CD4-positive, alpha-beta T cell treated with Interleukin-6 at 100 ng/mL for 8 hours (primary cell): ENCODE measurements around the gene RAMACL.
"Not testable (repeated sequence)": the region's sequence is repeated elsewhere in the genome, so short reads cannot be mapped to it uniquely, and the experiment has no call there.

Source experiments
- DNase-seq: peaks from one replicate; pipeline ENCODE4 v3.0.0-alpha.2; 2020; ENCODE audit warnings: mixed read lengths, low spot score

RAMACL gene

DNA sequence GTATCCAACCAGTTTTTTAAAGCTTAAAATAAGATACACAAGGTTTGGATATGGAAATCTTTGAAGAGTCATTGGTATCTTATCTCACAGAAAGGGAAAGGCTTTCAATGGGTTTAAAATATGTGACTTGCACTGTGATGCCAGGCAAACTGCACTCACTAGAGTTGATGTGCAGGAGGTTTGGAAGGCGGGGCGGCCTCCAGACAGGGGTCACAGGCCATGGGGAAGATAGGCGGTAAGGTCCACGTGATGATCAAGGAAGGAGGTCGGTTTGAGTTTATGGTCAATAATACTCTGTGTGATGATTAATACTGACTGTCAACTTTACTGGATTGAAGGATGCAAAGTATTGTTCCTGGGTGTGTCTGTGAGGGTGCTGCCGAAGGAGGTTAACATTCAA lies 9.5 kb upstream of the RAMACL start:
- no peak for DNase-seq

DNA sequence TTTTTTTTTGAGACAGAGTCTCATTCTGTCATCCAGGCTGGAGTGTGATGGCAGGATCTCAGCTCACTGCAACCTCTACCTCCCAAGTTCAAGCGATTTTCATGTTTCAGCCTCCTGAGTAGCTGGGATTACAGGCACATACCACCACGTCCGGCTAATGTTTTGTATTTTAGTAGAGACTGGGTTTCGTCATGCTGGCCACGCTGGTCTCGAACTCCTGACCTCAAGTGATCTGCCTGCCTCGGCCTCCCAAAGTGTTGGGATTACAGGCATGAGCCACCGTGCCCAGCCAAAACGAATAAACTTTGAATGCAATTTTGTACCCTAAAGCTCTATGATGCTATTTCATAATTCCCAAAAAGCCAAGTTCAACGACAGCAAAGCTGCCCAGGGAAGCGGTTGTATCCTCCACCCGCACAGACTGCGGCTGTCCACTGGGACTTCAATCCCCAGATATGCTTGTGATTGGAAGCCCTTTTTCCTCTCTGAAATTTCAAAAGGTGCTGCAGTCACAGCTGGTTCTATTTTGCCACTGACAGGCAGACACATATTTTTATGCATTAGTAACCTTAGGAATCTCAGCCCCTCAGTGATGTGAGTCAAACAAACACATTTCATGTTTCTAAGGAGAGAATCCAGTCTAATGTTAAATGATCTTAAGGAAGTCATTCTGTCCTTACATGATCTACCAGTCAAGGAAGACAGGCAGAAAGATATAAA lies 8.7 kb upstream of the RAMACL start:
- DNase-seq = no peak

DNA sequence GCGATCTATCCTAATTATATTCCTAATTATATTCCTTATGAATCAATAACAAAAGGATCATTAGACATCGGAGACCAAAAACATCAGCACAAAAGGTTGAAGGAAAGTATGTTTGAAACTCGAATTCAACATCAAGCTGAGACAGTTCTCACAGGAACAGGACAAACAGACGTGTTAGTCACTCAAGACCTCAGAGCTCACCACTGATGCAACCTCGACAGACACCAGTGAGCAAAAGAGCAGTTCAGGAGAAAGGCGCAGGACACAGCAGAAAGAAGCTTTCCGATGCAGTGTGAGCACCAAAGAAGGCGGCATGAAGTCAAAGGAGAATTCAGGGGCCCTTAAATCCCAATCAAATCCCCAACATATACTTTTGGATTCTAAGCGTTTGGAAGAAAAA lies 6.3 kb upstream of the RAMACL start:
- DNase-seq = no peak

DNA sequence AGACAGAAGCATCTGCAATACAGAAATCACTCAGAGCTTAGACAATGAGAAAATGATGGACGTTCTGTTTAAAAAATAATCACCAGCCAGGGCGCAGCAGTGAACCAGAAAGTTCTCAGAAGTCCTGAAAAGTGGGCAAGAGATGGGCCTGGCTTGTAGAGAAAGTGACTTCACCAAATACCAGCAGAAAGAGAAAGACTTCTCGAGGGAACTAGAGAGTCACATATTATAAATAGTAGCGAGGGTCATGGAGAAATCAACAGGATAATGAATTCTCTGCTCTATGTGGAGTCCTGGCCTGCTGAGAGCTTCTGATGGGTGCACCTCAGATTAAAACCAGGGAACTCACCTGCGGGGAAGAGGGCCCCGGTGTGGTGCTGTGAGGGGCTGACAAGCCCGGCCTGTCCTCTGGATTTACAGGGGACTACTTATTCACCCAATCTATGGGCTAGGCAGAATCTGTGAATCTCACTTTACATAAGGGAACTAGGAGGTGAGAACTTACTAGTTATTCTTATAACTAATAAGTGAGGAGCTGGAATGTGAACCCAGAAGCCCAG lies 5.6 kb upstream of the RAMACL start:
- DNase-seq = no peak

DNA sequence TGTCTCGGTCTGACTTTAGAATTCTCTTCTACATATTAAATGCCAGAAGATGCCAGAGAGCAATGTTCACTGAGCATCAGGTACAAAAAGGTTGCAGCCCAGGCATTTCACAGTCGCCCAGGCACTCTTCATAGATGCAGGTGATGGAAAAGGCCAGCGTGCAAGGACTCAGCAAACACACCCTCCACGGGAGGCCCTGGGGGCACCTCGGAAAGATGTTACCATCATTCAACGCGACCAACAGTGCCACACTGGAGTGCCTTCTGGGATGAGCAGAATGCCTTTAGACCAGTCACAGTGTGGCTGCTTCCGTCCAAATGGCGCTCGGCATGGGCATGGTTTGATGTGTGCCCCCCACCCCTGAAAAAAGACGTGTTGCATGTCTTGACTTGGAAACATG lies 4.5 kb upstream of the RAMACL start:
- DNase-seq = no peak

DNA sequence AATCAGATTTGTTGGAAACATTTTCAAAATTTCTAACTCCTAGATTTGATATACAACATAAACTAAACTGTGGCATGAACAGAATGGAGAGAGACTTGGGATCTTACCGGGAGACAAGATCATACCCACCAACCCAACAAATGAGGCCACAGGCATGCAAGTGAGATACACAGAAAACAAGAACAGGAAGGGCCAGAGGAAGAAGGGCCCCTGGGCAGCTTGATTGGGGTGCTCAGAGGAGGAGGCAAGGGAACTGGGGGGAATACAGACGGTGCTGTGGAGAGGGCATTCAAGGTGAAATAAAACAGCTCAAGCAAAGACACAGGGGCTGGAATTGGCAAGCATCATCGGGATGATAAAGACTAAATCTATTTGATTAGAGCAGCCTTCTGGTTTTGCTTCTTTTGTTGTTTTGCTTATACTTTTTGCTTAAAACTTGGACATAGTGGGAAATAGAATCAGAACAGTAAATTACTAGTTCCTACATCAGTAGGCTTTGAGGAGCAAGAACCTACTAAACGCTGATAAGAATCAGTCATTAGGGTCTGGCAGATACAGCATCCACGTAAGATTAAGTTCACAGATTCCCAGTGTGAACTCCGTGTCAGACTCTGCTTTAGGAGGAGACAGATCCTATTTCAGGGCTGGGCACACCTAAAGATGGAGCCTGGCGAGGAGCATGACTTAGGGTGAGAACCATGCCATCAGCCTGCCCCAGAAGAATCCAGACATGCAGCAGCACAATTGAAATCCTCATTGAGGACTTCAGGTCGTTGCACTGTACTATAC lies 3.5 kb upstream of the RAMACL start:
- DNase-seq = no peak

DNA sequence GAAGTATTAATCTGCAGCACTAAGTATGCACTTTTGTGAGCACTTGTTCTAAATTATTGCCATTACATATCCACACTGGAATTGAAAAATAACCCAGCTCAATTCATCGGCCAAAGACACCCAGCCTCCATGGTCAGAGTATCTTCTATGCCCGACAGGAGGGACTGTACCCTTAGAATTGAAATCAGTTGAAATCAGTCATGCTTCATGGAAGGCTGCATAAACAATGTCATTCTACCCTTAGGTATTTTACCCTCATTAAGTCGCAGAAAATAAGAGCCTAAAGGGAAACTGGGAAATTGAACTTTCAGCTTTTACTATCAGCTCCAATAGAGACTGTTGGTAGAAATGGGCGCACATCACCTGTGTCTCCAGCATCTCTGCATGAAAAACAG lies 2.9 kb upstream of the RAMACL start:
- DNase-seq = no peak

DNA sequence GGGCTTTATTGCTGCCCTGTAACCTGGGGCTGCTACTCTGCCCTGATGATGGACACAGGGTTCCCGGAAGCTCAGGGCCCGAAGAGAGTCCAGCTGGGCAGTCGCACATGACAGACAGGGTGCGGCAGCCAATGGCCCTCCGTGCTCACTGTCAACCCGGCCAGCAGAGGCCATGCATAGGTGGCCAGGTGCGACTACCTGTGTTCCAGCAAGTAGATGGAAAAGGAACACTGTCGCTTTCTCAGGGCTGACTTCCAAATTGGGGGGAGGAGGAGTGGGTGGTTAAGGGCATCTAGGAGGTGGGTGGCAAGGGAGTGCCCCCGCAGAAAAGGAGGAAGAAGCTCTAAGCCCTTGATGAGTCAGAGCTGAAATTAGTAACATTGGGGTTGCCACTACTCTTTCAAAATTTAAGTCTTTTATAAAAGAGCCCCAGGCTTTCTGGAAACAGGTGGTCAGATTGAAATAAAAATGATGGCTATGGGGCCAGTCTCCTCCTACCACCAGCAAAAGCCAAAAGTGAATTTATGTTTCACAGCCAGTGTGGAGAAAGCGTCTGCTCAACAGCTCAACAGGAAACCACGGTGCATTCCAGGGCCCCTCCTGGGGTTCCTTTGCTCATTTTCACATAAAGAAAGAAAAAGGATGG lies 2.3 kb upstream of the RAMACL start:
- DNase-seq = no peak

DNA sequence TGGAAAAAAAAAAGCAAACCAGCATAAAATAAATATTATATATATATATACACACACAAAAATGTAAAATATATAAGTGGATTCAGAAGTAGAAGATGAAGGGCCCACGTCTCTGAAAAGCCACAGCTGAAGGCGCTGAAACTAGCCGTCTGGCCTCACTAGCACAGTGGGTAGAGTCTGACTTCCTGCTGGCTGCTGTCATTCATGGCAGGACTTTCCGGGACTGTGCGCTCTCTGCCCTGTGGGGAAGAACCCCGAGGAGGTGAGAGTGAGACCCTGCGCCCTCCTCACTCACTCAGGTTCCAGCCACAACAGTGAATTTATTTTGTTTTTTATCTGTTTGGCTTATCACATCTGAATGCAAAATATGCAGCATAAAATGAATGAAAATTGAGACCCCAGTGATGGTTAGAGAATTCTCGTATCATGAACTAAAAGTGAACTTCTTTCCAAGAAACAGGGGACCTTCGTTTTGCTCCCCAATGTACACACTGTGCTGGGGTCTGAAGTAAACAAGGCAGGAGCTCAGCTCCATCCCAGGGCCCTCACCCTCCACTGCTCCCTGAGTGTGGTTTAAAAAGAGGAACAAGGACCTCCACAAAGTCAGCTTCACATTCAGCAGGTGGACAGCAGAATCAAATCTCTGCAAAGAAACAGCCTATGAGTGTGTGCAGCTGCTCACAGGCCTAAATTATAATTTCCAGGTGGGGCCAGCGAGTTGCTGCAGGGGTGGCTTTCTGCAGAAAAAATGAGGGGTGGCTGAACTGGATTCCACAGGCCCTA lies 1.3 kb upstream of the RAMACL start:
- no peak for DNase-seq

DNA sequence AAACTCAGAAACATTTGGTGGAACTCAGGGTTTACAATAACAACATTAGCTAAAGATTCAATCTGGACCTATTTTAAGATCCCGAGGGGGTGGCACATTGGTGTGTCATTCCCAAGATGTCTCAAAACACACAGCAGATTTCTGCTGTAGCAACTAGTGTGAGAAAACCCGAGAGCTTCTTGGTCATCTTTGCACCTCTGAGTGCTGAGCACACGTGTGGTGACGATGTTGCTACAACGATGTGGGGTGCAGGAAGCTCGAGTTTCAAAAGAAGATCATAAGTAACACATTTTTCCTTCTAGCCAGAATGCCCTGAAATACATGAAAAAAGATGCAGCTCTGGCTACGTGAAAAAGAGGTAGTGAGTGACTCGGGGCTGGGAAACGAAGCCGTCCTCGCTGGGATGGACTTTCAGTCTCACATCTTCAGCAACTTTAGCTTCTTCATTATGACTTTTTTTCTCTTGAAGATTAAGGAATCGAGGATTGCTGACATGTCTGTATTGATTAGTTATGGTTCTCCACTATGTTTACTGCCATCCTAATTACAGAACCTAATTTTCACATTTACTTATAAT lies 1.5 kb downstream of the RAMACL start:
- DNase-seq = no peak

DNA sequence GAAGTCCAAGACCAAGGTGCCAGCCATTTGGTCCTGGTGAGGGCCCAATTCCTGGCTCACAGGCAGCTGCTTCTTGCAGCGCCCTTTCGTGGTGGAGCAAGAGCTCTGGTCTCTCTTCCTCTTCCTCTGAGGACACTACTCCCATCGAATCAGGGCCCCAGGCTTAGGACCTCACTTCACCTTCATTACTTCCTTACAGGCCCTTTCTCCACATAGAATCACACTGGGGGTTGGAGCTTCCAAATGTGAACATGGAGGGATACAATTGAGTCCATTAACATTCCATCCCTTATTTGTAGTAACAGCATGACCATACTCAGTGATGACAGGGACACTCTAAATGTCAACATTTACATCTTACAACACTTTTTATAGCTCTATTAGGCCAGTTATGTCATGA lies 2.3 kb downstream of the RAMACL start:
- no peak for DNase-seq

DNA sequence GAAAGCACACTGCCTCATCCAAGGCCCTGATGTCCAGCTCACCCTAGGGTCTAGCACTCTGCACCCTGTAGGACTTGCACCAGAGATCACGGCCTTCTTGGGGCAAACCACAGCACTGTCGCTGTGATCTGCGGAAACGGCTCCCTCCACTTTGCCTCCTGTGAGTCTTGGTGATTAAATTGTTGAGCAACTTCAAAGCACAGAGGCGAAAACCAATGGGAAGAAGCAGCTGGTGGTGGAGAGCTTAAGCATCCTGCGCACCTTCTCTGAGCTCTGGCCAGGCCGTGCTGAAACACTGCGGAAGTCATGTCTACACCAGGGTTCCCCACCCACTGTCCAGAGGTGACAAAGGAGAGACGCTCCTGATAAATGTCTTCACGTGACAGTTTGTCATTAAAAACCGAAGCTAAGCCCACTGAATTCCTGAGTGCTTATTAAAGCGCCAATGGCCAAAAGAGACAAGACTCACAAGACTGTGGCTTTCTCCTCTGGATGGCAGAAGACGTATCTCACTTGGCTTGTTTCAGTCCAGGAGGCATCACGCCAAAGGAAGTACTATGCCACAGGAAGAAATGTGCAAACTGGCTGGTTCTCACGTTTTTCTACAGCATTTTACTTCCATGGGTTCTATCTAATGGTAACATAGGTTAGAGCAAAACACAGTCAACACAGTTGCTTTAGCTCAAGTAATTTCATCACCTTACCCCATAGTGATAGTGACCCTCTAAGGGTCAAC lies 3.1 kb downstream of the RAMACL start:
- DNase-seq = no peak

DNA sequence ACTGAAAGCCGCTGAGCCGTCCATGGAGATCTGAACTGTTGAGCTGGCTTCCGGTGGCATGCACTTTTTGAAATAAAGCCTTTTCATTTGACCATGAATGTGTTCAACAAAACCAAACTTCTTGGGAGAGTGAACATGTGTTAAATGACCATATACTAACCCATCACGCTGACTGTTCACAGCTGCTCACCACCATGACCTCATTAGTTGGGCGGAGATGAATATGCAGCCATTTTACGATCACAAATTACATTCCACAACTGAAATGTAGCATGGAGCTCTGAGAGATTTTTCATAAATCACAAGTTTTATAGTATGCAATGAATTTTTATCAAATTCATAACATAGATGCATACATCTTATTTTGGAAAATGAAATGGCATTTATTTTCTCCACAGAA lies 4.2 kb downstream of the RAMACL start:
- no peak for DNase-seq

DNA sequence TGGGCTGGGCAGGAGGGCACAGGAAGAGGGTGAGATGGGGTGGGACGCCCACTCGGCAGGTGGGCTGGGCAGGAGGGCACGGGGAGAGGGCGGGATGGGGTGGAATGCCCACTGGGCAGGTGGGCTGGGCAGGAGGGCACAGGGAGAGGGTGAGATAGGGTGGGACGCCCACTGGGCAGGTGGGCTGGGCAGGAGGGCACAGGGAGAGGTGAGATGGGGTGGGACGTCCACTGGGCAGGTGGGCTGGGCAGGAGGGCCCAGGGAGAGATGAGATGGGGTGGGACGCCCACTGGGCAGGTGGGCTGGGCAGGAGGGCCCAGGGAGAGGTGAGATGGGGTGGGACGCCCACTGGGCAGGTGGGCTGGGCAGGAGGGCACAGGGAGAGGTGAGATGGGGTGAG lies 4.7 kb downstream of the RAMACL start:
- not testable (repeated sequence) for DNase-seq

DNA sequence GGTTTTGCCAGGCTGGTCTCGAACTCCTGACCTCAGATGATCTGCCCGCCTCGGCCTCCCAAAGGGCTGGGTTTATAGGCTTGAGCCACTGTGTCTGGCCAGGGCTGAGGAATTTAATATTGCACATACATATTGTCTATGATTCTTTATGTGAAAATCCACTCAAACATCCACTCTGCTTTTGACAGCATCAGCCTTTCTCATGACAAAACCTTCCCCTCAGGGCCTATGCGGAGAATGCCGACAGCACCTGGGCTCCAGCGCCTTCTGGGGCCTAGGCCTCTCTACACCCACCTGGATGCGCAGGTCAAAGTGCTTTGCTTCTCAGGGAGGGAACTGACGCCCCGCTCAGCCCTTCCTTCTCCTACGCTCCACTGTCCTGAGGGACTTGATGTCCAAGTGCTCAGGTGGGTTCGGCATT lies 5.4 kb downstream of the RAMACL start:
- no peak for DNase-seq

DNA sequence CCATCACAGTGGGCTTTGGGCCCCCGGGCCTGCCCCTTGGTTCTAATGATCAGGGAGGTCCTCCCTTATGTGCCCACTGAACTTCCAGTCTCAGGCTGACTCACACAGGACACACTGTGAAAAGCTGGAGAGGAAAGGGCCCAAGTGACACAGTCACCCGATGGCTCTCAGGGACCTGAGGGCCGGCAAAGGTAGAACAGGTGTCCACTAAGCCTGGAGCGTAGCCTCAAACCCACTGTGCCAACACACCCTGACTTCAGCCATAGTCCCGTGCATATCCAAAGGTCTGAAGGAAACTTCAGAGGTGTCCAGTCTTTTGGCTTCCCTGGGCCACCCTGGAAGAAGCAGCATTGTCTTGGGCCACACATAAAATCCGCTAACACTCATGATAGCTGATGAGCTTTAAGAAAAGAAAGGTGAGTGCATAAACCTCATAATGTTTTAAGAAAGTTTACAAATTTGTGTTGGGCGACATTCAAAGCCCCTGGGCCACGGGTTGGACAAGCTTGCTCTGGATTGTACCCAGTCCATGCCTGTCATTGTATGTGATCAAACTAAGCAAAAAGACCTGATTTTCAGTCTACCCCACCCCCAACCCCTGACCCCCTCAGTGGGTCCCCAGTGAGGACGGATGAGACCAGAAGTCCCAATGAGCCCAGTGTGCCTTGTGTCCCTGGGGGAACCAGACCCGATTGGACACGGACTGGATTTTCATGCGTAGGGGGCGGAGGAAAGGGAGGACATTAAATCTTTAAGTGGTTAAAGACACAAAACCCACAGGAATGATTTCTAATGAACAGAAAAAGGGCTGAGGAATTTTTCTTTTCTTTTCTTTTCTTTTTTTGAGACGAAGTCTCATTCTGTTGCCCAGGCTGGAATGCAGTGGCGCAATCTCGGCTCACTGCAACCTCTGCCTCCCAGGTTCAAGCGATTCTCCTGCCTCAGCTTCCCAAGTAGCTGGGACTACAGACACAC lies 6.1 kb downstream of the RAMACL start:
- DNase-seq = no peak

DNA sequence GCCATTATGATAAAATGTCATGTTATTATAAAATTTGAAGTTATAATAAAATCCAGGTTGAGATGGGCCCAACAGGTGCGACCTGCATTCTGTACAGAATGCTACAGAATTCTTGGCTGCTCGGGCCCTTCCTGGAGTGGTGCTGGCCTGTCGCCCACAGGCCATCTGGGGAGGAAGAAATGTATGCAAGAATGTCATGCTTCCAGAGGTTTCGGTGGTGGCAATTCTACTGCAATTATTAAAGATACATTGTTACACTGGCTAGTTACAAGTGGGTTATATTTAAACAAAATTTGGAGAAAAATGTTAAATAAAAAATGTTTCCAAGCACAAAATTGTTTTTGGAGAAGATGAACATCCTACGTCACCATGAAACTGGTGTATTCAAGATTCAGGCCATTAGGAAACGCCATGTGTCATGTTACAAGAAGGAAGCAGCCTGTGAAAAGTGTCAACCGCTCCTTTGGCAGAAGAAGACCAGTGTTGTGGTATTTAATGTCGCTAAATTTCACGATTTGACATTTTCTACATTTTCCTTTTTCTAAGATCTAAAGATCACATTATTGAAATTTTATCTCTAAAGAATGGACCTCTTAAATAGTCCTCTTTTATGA lies 7.1 kb downstream of the RAMACL start:
- no peak for DNase-seq

DNA sequence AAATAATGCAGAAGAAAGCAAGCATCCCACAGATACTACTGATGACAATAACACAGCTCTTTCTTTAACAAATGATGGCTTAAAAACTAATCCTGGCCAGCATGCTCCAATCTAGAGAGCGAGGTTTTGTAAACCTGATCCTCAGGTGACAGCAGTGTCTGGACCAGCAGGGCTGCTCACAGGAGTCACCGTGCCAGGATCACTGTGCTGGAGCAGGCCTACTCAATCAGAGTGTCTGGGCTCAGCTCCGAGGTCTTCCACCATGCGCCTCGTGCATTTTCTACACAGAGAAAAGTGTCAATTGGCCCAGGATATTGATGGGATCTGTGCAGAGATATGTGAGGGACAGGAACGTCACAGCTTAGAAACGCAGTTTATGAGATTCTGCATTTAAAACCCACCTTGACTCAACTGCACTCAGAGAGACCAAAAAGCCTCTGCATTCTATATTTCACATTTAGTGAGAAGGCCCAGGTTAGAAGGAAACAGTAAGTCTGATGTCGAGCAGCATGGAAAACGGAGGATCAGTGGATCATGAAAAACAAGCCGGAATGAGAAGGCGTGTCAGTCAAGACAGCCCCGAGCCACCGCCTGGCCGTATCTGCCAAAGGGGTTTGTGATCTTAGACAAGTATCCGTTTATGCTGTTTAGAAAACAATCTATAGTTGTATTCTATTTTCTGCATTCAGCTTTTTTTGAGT lies 7.8 kb downstream of the RAMACL start:
- no peak for DNase-seq

DNA sequence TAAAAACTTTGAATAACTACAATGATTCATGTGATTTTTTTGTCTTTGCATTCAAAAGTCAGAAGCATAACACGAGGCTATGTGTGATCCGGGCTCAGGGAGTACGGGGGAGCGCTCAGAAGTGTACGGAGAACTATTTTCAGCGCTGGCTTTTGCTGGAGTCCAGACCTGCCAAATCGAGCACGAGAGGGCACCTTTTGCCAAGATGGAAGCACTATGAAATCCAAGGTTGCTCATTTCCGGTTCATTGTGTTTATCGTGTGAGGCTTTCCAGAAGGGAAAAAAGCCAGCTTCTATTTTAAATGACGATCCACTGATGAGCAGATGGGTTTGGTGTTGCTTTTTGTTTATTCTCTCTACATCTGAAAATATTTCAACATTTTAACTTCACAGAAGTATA lies 11.3 kb downstream of the RAMACL start:
- no peak for DNase-seq
